Posterior vena cava (tissue), 2 donors: ENCODE data around the gene ZC3HAV1. TPM values are rescaled to one million over a fixed set of nuclear protein-coding genes. Genes with fewer than 3 reads are reported as not detected.
"Not testable (repeated sequence)": the region's sequence is repeated elsewhere in the genome, so short reads cannot be mapped to it uniquely, and the experiment has no call there.

Experiments
- DNase-seq: peaks from one replicate; pipeline ENCODE4 v3.0.0-alpha.2; 2020; ENCODE audit warnings: low spot score
- intact Hi-C, 2 donors: fragments of 100-400 bp; cut with DNase I; formaldehyde crosslinking; loops; one replicate each; pipeline versions ENCODE4 v1.14.1 to v1.14.2; 2022 to 2023
- total RNA-seq, 2 donors: library from RNA; stranded (reverse); fragmentation: NEBNext Ultra II Directional; extraction: Animal tissue kit (Norgen Biotek cat#: 25700); gene quantifications; one replicate each; pipeline ENCODE4 v1.2.1, GENCODE V29; 2021
- donor health status: DM: yes; HTN: yes; CAD: no.
- donor health status: DM: yes; HTN: yes; CAD: no.

Gene ZC3HAV1
- total RNA-seq, 2 donors from 2014 or later, result 26.8 TPM

GRCh38 chr7:139035586-139036353 is 73.8 kb downstream of the ZC3HAV1 start, which contains the start of gene ZC3HAV1L:
TSS of gene ZC3HAV1L (minus strand) at chr7:139036042. CDS start at chr7:139036017, 25 bp downstream.
- intact Hi-C loops, result loop anchor here in 1 of 2 donors (5.0 kb wide), 1 partner anchor 42 kb away; no protein-coding TSS in a partner anchor
- DNase-seq, result peak; percentile 88

GRCh38 chr7:139034855-139035585 is 74.5 kb downstream of the ZC3HAV1 start:
- DNase-seq, result no peak
- intact Hi-C loops, result loop anchor here in 1 of 2 donors (5.0 kb wide), 1 partner anchor 42 kb away; no protein-coding TSS in a partner anchor

GRCh38 chr7:139034336-139034735 is 75.2 kb downstream of the ZC3HAV1 start:
- intact Hi-C loops, result no loop called here
- no peak for DNase-seq

DNA sequence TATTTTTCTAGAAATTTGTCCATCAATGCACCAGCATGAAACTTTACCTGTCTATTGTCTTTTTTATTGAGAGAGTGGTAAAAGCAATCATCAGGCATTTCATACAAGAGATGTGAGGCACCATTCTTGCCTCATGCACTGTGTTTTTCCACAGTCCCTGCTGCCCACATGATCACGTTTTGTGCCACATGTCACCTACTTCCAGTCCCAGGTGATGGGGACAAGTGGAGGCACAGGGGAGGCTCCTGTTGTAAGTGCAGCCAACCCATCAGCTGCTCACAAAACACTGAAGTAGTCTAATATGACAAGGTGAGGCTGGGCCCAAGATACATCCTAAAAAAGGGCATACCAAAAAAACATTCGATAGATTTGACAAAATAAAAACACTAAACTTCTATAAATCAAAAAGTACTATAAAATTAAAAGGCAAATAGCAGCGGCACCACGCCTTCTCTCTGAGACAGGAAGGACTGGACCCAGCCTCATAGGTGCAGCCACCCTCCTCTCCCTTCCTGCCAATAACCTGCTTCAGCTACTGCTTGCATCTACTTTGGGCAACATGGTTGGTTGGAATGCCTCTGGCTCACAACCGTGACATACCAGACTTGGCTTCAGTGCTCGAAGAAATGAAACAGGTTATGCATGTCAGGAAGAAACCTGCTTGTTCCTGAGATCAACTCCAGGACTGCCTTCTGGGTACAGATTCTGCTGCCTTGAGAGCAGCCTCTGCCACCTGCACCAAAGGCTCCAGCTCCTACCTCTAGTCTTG is 76.0 kb downstream of the ZC3HAV1 start:
- DNase-seq, result no peak
- intact Hi-C loops, result no loop called here

GRCh38 chr7:139032473-139032872 is 77.0 kb downstream of the ZC3HAV1 start:
- DNase-seq, result no peak
- intact Hi-C loops, result no loop called here

DNA sequence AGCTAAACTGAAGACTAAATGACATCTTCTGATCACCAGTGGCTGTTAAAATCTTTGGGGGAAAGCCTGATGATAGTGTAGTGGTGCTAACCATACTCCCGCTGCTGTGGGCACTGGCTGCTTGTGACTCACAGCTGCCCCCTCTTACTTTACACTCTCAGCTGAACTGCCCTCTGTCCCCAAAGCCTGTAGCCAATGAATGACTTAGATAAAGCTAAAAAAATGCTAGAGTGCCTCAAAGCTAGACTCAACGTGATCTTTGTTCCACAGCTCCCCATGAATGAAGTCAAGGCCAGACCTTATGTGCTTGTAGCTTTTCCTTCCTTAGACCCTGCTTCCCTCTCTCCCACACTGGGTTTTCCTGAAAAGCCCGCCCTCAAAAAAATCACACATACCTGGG is 80.2 kb downstream of the ZC3HAV1 start:
- intact Hi-C loops, result no loop called here
- no peak for DNase-seq

GRCh38 chr7:139026551-139026950 is 83.0 kb downstream of the ZC3HAV1 start:
- intact Hi-C loops, result no loop called here
- DNase-seq, result no peak

DNA sequence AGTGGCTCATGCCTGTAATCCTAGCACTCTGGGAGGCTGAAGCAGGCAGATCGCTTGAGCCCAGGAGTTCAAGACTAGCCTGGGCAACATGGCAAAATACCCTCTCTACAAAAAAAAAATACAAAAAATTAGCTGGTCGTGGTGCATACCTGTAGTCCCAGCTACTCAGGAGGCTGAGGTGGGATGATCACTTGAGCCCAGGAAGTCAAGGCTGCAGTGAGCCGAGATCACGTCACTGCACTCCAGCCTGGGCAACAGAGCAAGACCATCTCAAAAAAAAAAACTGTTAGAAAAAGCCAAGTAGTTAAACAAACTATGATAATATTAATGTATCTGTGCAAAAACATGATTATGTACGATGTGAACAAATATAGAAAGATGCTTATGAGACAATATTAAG is 83.7 kb downstream of the ZC3HAV1 start:
- intact Hi-C loops, DNase-seq: not testable (repeated sequence)

DNA sequence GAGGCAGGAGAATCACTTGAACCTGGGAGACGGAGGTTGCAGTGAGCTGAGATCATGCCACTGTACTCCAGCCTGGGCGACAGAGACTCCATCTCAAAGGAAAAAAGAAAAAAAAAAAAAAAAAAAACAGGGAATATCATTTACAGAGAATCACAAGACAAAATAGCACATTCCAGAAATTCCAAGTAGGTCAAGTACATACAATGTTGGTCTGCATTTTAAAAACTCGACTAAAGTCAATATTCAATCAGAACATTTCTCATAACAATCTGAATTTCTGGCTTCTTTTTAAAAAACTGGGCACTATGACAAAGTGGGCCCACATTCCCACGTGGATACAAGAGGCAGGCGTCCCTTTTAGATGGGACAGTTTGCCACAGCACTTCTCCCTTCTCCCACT is 86.4 kb downstream of the ZC3HAV1 start:
- intact Hi-C loops, result no loop called here
- no peak for DNase-seq

GRCh38 chr7:139022286-139022685 is 87.2 kb downstream of the ZC3HAV1 start:
- intact Hi-C loops, result no loop called here
- no peak for DNase-seq

DNA sequence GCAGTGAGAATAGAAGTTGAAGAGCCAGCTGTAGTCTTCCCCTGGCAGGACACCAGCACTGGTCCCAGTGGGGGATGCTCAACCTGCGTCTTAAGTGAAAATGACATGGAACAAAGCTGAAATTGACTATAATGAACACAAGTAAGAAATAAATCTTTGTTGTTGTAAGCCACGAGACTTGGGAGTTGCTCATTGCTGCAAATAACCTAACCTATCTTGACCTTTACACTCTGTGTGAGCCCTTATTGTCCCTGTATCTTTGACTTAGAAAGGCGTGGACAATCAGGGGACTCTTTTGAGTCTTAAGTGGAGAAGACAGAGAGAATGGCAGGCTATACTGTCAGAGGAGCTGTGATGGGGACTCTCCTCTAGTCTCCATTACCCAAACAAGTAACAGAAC is 90.6 kb downstream of the ZC3HAV1 start:
- intact Hi-C loops, result no loop called here
- no peak for DNase-seq

- intact Hi-C loops, result no loop called here
- DNase-seq, result no peak
Measured at GRCh38 chr7:139016931-139017511, 92.5 kb downstream of the ZC3HAV1 start.

GRCh38 chr7:139011373-139011772 is 98.1 kb downstream of the ZC3HAV1 start:
- DNase-seq, result no peak
- intact Hi-C loops, result no loop called here

DNA sequence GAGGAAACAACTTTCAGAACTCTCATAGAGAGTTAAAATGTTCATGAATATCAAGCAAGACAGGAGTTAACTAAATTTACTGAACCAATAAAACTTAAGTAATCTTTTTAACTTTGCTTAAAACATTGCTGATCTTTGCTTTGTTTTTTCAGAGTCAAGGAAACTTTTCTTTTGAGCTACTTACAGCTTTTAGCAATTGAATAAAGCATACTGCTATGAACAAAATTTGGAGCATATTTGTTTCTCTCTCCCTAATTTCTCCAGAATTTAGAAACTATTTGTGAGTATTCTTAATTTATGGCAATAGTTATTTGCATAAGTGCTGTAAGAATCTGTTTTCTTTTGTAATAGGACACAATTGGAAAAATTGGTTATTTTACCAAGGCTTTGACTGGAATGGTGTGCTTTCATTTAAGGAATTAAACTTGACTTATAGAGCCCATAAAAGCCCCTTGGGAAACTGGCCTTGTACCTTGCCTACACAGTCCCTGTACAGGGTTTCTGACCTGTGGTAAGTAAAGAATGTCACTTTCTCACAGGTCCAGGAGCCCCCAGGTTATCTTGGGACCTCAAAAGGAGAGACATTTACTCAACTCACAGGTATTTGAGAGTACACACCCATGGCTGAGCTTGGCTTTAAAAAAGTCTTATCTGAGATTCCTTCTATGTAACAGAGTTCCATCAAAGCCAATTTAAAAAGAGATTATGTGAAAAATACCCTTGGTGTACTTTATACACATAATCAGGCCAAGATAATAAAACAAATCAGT is 105.0 kb downstream of the ZC3HAV1 start:
- DNase-seq, result no peak
- intact Hi-C loops, result no loop called here

DNA sequence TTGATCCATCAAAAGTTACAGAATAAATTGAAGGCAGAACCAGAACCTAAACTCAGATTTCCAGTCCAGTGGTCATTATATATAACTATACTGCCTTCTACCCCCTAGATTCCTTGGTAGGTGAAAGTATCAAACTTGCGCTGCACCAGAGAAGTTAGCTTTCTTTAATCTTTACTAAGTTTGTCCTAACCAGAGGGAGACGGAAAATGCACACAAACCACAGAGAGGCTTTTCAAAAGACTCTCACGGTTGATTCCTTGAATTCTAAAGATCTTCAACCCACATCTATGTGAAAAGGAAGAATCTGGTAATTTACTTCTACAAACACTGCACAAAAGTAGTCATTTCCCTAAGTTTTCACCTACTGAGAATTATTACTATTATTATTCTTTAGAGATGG is 110.1 kb downstream of the ZC3HAV1 start:
- DNase-seq, result no peak
- intact Hi-C loops, result no loop called here
